Hematopoietic multipotent progenitor cell (in vitro differentiated cells): ENCODE results near the gene BIRC7. TPM values are rescaled to one million over a fixed set of nuclear protein-coding genes. Genes with fewer than 3 reads are reported as not detected.
A peak's percentile ranks its signal among the peaks of the same experiment; 100 is the strongest.
"Not testable (repeated sequence)": the region's sequence is repeated elsewhere in the genome, so short reads cannot be mapped to it uniquely, and the experiment has no call there.

Source experiments
- DNase-seq, 3 donors: peaks; one replicate each; pipeline ENCODE4 v3.0.0-alpha.2; 2011 to 2015; ENCODE audit warnings: low read depth in 2 of 3, low spot score in 2 of 3
- total RNA-seq: library from RNA; depleted of rRNA; stranded (reverse); fragments of >200 nt; gene quantifications from one replicate; pipeline ENCODE4 v1.2.3, GENCODE V29; 2012

The BIRC7 gene
- total RNA-seq, 1 donor, result not detected

- DNase-seq, result no peak
Measured at GRCh38 chr20:63205896-63206295, 29.8 kb upstream of the BIRC7 start.

DNA sequence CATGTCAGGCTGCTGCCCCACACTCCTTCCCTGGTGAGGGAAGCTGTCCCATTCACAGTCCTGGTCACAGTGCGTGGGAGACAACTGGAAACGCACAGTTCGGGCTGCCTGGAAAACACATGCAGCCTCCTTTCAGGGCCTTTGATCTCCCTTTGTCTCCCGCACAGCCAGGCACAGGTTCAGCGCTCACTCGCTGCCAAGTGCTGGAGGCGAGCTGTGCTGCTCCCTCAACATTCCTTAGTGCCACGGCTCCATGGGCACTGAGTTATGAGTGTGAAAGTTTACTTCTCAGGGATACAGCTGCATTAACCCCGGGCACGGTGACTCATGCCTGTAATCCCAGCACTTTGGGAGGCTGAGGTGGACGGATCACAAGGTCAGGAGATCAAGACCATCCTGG lies 28.8 kb upstream of the BIRC7 start:
- DNase-seq, result no peak

GRCh38 chr20:63208346-63208909 lies 27.3 kb upstream of the BIRC7 start:
- DNase-seq, result no peak

DNA sequence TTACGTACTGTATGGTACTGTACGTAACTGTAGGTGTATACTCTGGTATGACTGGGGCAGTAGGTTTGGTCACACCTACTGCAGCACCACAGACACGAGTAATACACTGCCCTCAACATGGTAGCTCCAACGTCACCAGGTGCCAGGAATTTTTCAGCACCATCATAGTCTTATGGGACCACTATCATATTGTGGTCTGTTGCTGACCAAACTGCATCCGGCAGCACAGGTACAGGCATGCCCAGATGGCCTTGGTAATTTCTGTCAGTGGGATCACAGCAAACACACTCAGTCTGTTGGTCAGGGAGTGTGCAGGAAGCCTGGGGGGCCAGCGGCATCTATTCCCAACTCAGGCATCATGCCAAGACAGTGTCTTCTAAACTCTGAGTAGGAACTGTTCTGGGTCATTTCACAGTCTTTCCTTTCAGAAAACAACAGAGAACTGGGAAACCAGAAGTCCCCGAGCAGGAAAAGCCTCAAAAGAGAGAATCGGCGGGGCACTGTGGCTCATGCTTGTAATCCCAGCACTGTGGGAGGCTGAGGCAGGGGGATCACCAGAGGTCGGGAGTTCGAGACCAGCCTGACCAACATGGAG lies 25.6 kb upstream of the BIRC7 start:
- DNase-seq, result no peak

GRCh38 chr20:63212393-63212730 lies 23.3 kb upstream of the BIRC7 start:
- no peak for DNase-seq

- no peak for DNase-seq
Measured at GRCh38 chr20:63212792-63213191, 22.9 kb upstream of the BIRC7 start.

GRCh38 chr20:63214514-63214913 lies 21.2 kb upstream of the BIRC7 start:
- no peak for DNase-seq

DNA sequence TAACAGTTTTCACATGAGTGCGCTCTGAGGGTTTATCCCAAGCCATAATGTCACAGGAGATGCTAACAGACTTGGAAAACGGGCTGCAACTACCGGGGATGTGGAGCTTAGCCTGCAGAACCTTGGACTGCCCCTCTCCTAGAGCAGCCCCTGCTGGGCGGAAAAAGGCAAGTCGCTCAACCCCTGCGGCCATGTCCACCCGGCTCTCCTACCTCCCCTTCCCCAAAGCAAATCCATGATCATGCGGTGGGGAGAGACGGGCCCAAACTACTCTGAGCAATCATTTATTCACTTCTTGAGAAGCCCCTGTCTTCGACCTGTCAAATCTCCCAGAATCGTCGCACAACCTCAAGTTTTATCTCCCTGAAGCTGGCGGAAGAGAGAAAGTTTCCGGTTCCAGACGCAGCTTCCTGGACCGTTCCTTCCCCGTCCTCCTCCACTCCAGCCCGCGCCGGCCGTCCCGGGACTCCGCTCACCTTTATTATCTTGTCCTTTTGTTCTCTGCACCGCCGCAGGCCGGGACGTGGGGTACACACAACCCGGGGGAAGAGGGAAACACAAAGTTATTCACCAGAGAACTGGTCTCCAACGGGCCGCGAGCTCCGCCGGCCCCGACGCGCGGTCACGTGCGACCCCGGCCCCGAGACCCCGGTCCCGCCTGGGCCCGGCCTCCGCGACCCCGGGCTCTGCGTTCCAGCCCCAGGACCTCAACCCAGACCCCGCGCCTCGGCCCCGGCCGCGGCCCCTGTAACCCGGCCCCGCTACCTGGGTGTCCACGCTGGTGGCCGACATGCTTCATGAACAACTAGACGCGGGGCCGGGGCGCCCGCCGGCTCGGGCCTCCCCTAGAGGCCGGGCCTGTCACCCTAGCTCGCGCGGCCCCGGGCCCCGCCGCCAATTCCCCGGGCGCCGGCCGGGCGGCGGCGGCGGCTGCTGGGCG lies 20.3 kb upstream of the BIRC7 start:
- DNase-seq, result peak in 2 of 3 donors; percentile 31 to 40

- peak; percentile 83 to 96 (median 94) for DNase-seq
Measured at GRCh38 chr20:63216041-63216848, 19.5 kb upstream of the BIRC7 start, which contains the start of gene YTHDF1. Gene YTHDF1, minus strand, starts transcription at chr20:63216131. Its CDS starts 239 bp downstream, at chr20:63215892.

- no peak for DNase-seq
Measured at GRCh38 chr20:63216849-63217471, 18.7 kb upstream of the BIRC7 start.

DNA sequence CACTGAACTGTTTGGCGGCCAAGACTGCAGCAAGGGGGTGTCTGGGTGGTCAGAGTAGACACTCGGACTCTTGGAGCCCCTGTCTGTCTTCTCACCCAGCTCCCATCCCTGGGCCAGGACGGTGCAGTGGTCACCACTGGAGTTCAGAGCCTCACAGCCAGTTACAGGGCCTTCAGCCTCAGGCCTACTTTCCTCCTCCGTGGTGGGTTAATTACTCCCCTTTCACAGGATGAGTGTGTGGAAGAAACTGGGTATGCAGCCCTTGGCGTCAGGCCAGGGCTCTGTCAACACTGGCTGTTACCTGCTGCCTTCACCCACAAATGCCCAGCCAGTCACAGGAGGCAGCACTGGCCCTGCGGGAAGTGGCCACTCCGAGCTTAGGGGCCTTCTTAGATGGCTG lies 18.0 kb upstream of the BIRC7 start:
- no peak for DNase-seq

GRCh38 chr20:63218701-63219446 lies 16.8 kb upstream of the BIRC7 start:
- DNase-seq, result no peak

DNA sequence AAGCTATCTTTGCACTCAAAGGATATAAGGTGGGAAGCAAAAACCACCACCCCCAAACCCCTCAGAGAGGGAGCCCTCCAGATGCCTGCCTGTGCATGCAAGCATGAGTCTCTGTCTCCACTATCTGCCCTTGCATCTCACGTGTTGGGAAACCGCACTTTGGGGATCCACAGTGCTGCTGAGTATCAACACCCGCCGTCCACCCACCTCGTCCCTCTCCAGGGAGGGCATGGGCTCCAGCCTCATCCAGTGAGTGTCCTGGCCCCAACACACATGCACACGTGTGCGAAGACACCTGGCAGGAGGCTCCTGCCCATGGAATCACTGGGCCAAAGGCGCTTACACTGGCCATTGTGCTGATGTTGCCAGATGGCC lies 16.3 kb upstream of the BIRC7 start:
- DNase-seq, result no peak

- DNase-seq, result no peak
Measured at GRCh38 chr20:63219866-63220521, 15.7 kb upstream of the BIRC7 start.

DNA sequence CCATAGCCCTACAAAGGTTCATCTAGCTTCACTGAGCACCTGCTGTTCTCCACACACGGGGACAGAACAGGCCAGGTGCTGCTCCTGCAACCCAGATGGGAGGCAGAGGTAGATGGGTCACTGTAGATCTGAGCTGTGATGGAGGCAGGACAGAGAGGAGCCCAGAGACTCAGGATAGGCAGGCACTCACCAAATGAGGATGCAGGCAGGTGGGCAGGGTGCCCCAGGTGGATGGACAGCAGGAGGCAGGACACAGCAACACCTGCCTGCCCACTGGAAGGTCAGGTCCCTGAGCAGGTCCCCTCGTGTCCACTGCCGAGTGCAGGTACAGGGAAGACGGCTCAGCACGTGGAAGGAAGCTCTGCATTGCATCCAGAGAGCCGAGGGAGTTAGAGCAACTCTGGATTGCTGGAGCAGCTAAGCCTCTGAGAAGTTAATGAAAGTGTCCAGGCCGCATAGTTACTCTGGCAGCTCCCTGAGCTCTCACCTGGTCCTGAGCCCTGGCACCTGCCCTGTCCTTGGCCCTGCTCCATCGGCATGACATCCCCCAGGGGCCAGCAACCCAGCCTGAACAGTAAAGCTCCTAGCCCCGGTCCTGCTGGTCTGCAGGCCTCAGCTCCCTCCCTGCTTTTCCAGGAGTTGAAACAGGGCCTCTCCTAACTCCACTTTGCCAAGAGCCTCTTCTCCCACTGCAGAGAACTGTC lies 14.9 kb upstream of the BIRC7 start:
- no peak for DNase-seq

GRCh38 chr20:63221400-63222053 lies 14.2 kb upstream of the BIRC7 start:
- DNase-seq, result not testable (repeated sequence)

GRCh38 chr20:63222541-63222940 lies 13.2 kb upstream of the BIRC7 start:
- DNase-seq, result no peak
